ENCODE data around the gene HM13. TPM values are rescaled to one million over a fixed set of nuclear protein-coding genes. Genes with fewer than 3 reads are reported as not detected.
A peak's percentile ranks its signal among the peaks of the same experiment; 100 is the strongest.

Gene HM13
- total and polyA plus RNA-seq, 10 donors = 62.1 to 122 (median 103) TPM

DNA sequence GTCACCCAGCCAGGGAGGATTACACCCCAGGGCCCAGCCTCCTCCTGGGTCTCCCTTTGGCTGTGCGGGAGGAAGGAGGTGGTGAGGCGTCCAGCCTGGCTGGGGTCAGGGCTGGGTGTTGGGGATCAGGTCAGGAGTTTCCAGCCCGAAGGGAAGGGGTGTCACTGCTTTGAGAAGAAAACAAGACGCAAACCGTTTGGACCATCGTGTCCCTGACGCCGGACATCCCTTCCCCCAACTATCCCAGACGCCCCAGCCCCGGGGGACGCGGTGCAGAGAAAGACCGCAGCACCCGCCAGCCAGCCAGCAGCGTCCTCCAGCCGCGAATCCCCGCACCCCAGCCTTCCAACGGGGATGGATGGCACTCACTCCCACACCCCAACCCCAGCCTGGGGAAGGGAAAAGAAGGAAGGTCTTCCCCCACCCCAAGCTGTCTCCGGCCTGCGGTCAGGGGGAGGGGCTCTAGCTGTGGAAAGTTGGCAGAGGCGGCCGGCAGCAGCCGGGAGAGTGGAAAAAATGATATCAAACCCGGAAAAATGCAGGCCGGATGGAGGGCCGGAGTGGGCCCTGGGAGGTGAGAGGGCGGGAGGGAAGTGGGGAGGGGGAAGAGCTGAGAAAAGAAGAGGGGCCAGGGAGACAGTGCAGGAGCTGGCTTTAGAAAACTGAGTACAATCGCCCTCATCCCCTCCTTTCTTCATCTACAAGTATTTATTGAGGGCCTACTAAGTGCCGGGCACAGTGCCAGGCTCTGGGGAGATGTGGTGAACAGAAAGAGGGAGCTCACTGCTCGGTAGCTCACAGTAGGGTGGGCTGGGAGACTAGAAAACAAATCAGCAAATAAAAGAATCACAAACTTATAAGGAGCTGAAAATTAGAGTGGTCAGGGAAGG lies 28.5 kb upstream of the HM13 start:
- no peak for DNase-seq
- intact Hi-C loops (cut with DNase I; ENCODE audit: low total_unique reads) = no loop called here

DNA sequence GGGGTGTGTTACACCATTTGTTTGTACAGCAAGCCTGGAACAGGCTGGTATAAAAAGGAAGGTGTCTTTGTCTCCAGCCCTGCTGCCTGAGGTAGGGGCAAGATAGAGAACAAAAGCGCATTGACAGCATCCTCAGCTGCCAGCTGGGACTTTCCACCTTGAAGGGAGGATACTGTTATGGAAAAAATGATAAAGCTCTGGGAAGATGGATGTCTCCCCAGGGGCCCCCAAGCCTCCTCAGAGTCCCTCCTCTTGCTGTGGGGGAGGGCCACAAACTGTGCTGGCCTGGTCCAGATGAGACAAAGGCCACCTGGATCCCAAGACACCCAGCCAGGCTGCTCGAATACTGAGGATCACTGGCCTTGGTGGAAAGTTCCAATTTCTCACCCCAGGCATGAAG lies 26.1 kb upstream of the HM13 start:
- H3K27me3 ChIP-seq (replicated peaks in 1 of 7) = peaks cover 0 to 44% (median 15%) of the 10 kb centered on the region in 7 donors
- no peaks in the 10 kb centered on the region for H3K36me3 ChIP-seq
- H3K4me1 ChIP-seq = peaks cover 0 to 10% (median 0%) of the 10 kb centered on the region in 6 donors
- TF ChIP-seq, protein P1, sequence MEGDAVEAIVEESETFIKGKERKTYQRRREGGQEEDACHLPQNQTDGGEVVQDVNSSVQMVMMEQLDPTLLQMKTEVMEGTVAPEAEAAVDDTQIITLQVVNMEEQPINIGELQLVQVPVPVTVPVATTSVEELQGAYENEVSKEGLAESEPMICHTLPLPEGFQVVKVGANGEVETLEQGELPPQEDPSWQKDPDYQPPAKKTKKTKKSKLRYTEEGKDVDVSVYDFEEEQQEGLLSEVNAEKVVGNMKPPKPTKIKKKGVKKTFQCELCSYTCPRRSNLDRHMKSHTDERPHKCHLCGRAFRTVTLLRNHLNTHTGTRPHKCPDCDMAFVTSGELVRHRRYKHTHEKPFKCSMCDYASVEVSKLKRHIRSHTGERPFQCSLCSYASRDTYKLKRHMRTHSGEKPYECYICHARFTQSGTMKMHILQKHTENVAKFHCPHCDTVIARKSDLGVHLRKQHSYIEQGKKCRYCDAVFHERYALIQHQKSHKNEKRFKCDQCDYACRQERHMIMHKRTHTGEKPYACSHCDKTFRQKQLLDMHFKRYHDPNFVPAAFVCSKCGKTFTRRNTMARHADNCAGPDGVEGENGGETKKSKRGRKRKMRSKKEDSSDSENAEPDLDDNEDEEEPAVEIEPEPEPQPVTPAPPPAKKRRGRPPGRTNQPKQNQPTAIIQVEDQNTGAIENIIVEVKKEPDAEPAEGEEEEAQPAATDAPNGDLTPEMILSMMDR (IDR thresholded peaks at IDR 0.05 in 8 of 11, conservative IDR thresholded peaks at IDR 0.05 in 3 of 11) = no peak
- no peak for TF ChIP-seq POLR2A (IDR thresholded peaks at IDR 0.05)
- no peak for TF ChIP-seq POLR2AphosphoS5 (IDR thresholded peaks at IDR 0.05)
- intact Hi-C loops (cut with DNase I; ENCODE audit: low total_unique reads) = no loop called here
- peaks cover 0 to 4% (median 0%) of the 10 kb centered on the region in 8 donors for H3K9me3 ChIP-seq
- no peak for DNase-seq
- no peak overlapping the region for H3K27ac ChIP-seq
- no peak overlapping the region for H3K4me3 ChIP-seq
- 64 to 100% (median 79%) methylated on average over 2 of the region's 2 CpGs for WGBS, 5 donors

More for the DNA sequence above, 28.5 kb upstream of the HM13 start:
- H3K4me3 ChIP-seq = peak overlapping the region in 1 of 8 donors; percentile 45
- H3K27me3 ChIP-seq (replicated peaks in 1 of 7) = peaks cover 0 to 48% (median 15%) of the 10 kb centered on the region in 7 donors
- TF ChIP-seq POLR2A (IDR thresholded peaks at IDR 0.05) = no peak
- peak in 2 of 3 donors; percentile 40 to 63 for TF ChIP-seq POLR2AphosphoS5 (IDR thresholded peaks at IDR 0.05)
- WGBS, 5 donors = 9 to 24% (median 11%) methylated on average over 30 to 31 of the region's 31 CpGs
- peak overlapping the region in 7 of 8 donors; percentile 15 to 73 (median 60) for H3K27ac ChIP-seq
- H3K36me3 ChIP-seq = no peaks in the 10 kb centered on the region
- H3K4me1 ChIP-seq = peaks cover 0 to 10% (median 0%) of the 10 kb centered on the region in 6 donors
- peaks cover 0 to 4% (median 0%) of the 10 kb centered on the region in 8 donors for H3K9me3 ChIP-seq

DNA sequence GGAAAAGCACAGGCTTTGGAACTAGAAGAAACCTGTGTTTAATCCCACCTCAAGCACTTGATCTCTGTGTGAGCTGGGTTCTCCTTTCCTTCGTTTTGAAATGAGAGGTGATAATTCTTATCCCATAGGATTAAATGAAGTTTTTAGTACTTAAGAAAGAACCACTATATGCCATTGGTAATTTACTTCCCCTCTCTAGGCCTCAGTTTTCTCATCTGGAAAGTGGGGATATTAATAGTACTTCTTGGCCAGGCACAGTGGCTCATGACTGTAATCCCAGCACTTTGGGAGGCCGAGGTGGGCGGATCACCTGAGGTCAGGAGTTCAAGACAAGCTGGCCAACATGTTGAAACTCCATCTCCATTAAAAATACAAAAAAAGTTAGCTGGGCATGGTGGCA lies 25.1 kb upstream of the HM13 start:
- Histone ChIP-seq H3K36me3 (no peaks in the 10 kb centered on the region), H3K27me3 (replicated peaks in 1 of 7) (peaks cover 0 to 42% (median 12%) of the 10 kb centered on the region in 7 donors), H3K4me3 (no peak overlapping the region), H3K9me3 (peaks cover 0 to 2% (median 0%) of the 10 kb centered on the region in 8 donors), H3K27ac (no peak overlapping the region), H3K4me1 (peaks cover 0 to 10% (median 0%) of the 10 kb centered on the region in 6 donors)
- intact Hi-C loops (cut with DNase I; ENCODE audit: low total_unique reads) = no loop called here
- no peak for DNase-seq
- WGBS, 5 donors = 70 to 87% (median 81%) methylated on average over 3 of the region's 3 CpGs
- TF ChIP-seq POLR2A (IDR thresholded peaks at IDR 0.05) (no peak), POLR2AphosphoS5 (IDR thresholded peaks at IDR 0.05) (no peak)
- TF ChIP-seq, protein P1 (IDR thresholded peaks at IDR 0.05 in 8 of 11, conservative IDR thresholded peaks at IDR 0.05 in 3 of 11) = no peak

DNA sequence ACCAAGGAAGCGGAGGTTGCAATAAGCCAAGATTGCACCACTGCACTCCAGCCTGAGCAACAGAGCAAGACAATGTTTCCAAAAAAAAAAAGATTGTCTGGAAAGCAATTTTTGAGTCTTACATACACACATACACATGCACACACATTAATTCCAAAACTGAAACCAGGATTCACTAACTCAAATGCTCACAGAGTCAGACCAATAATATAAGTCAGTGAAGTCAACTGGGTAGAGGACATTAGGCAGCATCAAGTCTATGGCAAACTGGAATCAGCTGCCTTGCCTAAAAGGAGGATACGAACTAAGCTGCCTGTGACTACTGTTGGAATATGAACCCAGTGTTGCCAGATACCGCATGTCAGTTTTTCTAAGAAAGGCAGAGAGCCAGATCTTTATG lies 23.5 kb upstream of the HM13 start:
- H3K4me3 ChIP-seq = no peak overlapping the region
- no peak overlapping the region for H3K27ac ChIP-seq
- TF ChIP-seq, protein P1 (IDR thresholded peaks at IDR 0.05 in 8 of 11, conservative IDR thresholded peaks at IDR 0.05 in 3 of 11) = no peak
- TF ChIP-seq POLR2A (IDR thresholded peaks at IDR 0.05) = no peak
- TF ChIP-seq POLR2AphosphoS5 (IDR thresholded peaks at IDR 0.05) = no peak
- no peaks in the 10 kb centered on the region for H3K36me3 ChIP-seq
- intact Hi-C loops (cut with DNase I; ENCODE audit: low total_unique reads) = no loop called here
- WGBS, 5 donors = 85 to 96% (median 94%) methylated on average over 3 of the region's 3 CpGs
- H3K4me1 ChIP-seq = peaks cover 0 to 3% (median 0%) of the 10 kb centered on the region in 6 donors
- DNase-seq = no peak
- H3K27me3 ChIP-seq (replicated peaks in 1 of 7) = peaks cover 0 to 34% (median under 1%) of the 10 kb centered on the region in 7 donors
- H3K9me3 ChIP-seq = no peaks in the 10 kb centered on the region
